Right forelimb (tissue), 1 donor: ENCODE data around the gene YARS1.

Experiments
- DNase-seq: peaks from one replicate; pipeline ENCODE4 v3.0.0-alpha.2; 2018

Gene YARS1

GRCh38 chr1:32817159-32817814 lies at the start of gene YARS1, which contains the start of gene S100PBP:
Gene YARS1, minus strand, starts transcription at chr1:32817358. Its CDS starts 114 bp downstream, at chr1:32817244.
Gene S100PBP, plus strand, starts transcription at chr1:32817653. Its CDS starts 8,447 bp downstream, at chr1:32826100.
- peak; percentile 100 for DNase-seq

GRCh38 chr1:32865639-32866405 lies 48.7 kb upstream of the YARS1 start:
- no peak for DNase-seq

DNA sequence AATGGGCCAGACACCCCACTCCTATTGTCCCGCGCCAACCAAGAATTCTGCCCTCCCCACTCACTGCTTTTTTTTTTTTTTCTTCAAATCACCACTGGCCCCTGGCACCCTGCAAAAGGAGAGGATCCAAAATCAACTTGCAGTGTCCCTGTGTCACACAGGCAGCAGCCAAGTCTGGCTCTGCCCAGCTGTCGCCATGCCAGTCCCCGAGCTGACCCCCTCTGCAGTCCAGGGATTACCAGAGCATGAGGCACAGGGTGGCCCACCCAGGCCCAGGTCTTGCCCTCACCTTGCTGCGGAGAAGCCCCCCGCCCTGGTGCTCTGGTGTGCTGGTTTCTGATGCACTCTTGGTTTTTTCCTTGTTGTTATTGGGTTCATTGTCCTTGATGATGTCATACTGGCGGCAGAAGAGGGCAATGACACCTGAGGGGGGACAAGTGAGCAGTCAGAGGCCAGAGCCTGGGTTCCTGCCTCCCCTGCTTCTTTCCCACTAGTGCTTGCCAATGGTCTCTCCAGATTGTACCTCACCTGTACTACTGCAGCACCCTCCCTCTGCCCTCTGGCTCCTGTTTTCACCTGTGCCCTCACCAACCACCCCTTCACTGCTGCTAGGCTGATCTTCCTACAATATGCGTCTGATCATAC lies 47.3 kb upstream of the YARS1 start:
- no peak for DNase-seq

DNA sequence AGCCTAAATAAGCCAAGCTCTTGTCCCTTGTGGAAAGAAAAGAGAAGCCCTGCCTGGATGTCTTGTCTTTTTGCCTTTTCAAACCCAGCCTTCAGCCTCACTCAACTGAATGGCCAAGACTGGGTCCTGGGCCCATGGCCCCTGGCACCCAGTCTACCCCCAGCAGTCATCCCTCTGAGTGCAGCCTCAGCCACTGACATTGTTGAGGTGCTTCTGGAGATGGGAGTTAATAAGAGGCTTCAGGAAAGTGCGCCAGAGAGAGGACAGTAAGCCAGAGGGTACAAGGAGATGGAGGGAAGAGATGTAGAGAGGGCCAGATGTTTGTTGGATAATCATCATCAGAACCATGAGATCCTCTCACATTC lies 46.7 kb upstream of the YARS1 start:
- no peak for DNase-seq

GRCh38 chr1:32863218-32863880 lies 46.2 kb upstream of the YARS1 start:
- no peak for DNase-seq

- no peak for DNase-seq
Observed at GRCh38 chr1:32861904-32862695, 44.9 kb upstream of the YARS1 start.

GRCh38 chr1:32860566-32860965 lies 43.4 kb upstream of the YARS1 start:
- no peak for DNase-seq

GRCh38 chr1:32859915-32860314 lies 42.8 kb upstream of the YARS1 start:
- no peak for DNase-seq

GRCh38 chr1:32858791-32859190 lies 41.6 kb upstream of the YARS1 start:
- no peak for DNase-seq

GRCh38 chr1:32858136-32858535 lies 41.0 kb upstream of the YARS1 start:
- DNase-seq = no peak

GRCh38 chr1:32855861-32856617 lies 38.9 kb upstream of the YARS1 start:
- DNase-seq = no peak

DNA sequence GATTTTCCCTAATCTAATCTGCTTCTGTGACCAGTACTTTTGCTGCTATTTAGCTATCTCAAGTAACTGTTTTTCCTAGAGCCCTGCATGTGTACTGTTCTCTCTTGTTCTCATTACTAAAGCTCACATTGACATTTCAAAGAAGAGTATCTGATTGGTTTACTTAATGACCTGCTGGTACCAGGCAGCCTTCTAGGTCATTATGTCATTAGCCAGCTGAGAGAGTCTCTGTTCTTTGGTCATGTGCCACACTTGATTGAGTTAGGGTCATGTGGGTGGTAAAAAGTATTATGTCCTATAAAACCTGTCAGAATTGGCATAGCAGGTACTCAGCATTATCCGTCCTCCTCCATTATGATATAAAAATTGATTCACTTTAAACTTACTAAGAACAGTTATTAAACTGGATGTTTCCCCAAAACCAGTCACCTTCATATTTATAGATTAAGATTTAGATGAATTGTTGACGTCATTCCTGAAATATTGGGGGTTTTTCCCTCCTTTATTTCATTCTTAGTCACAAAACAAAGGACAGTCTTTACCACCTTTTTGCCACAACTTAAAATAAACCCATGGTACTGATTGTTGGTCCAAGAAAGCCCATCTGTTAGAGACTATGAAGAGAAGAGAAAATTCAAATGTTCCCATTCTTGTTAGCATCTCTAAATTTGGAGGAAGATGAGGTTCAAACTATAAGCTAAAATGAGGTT lies 31.4 kb upstream of the YARS1 start:
- DNase-seq = no peak

DNA sequence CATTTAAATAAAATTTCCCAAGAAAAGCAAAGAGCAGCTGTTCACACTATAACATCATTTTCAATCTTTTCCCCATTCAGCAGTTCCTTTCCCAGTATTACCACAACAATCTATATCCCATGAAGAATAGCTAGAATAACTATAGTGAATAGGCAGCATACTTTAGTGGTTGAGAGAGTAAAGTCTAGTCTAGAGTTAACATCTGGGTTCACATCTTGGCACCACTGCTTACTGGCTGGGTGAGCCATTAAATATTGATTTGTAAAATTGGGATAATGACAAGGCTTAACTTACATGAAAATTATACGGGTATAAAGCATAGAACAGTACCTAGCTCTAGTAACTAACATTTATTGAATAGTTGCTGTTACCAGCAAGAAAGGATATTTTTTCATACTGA lies 14.7 kb upstream of the YARS1 start:
- no peak for DNase-seq

DNA sequence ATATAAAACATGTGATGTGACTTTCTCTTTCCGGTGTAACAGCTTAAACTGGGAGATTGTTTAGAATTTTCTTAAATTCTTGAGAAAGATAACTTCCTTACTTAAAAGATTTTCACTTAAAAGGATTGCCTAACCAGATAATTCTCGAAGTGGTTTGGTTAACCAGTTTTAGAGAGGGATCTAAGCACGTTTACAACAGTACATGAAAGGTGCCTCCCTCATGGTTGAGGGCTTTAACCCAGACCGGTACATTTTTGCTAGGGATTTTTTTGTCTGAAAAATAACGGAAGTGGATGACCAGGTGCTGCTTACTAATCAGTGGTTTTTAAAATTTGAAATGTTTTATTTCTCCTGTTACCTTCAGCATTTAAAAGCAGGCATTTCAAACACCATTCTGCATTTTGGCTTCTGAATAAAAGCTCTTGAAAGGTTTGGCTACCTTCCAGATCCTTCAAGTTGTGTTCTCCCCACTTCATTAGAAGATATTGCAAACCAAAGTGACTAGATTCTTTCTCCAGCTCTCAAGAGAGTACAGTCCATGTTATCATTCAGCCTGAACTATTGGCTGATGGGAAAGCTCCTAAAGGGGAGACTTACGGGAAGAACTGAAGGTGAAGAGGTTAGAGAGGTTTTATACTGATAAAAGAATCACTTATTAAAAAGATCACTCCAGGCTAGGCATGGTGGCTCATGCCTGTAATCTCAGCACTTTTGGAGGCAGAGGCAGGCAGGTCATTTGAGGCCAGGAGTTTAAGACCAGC lies 13.1 kb upstream of the YARS1 start:
- DNase-seq = no peak

DNA sequence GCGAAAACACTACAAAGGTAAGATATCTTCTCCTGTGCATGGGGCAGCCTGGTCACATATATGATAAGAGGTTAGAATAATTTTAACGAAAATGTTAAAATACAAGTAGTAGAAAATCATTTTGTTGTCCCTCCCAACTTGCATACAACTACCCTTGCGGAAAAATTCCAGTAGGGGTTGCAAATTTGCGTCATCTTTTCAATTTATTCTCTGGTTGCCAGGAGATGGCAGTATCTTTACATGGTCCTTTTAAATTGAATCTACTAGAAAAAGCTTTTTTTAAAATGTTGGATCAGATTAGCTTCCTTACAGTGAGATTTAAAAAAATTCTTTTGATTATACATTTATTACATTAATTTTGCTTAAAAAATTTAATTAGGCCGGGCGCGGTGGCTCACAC lies 11.2 kb upstream of the YARS1 start:
- DNase-seq = no peak

DNA sequence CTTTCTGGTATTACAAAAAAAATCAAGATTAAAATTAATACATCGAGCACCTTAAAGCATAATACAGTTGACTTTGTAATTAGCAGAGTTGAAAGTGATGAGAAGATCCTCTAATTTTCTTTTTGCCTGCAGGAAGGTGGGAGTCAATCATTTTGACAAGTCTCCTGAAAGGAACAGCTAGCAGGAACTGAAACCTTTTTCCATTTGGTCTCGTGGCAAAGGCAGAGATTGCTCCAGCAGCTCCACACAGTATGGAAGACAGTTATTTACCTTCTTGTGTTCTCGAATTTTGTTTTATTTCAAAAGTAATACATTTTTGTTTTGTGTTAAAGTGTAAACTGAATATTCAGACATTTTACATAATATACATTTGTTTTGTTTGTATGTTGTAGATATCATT lies 8.0 kb upstream of the YARS1 start:
- no peak for DNase-seq

GRCh38 chr1:32818804-32819541 lies 1.8 kb upstream of the YARS1 start:
- DNase-seq = no peak

GRCh38 chr1:32817815-32818786 lies 943 bp upstream of the YARS1 start:
- DNase-seq = peak; percentile 82
